Mesenteric fat pad (tissue), 1 donor: Measurements from ENCODE around the gene RIN1. TPM values are rescaled to one million over a fixed set of nuclear protein-coding genes. Genes with fewer than 3 reads are reported as not detected.
"Not testable (repeated sequence)": the region's sequence is repeated elsewhere in the genome, so short reads cannot be mapped to it uniquely, and the experiment has no call there.

ENCODE experiments used
- DNase-seq: peaks from one replicate; pipeline ENCODE4 v3.0.0-alpha.2; 2020; ENCODE audit warnings: low spot score
- total RNA-seq: library from RNA; stranded (reverse); fragmentation: NEBNext Ultra II Directional; extraction: Animal tissue kit (Norgen Biotek cat#: 25700); gene quantifications from one replicate; pipeline ENCODE4 v1.2.1, GENCODE V29; 2021
- donor health status: DM: yes; HTN: yes; CAD: no.

The RIN1 gene
- total RNA-seq, 1 donor from 2014 or later: 6.5 TPM

DNA sequence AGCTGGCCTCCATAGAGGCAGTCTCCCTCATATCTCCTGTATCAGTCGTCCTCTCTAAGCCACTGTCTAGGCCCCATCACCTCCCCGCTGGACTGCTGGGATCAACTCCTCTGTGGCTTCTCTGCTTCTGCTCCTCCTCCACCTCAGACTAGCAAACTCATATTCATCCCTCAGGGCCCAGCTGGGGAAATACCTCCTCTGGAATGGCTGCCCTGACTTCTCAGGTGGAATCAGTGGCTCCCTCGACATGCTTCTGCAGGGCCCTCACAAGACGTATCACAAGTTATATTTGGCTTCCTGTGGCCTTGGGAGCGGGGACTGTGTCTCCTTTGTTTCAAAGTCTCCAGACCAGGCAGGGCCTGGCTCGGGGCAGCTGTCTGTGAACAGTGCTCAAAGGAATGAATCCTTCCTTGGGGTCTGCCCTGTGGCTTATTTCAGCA, 25.3 kb upstream of the RIN1 start:
- DNase-seq: no peak

GRCh38 chr11:66360406-66361073, 24.3 kb upstream of the RIN1 start:
- no peak for DNase-seq

DNA sequence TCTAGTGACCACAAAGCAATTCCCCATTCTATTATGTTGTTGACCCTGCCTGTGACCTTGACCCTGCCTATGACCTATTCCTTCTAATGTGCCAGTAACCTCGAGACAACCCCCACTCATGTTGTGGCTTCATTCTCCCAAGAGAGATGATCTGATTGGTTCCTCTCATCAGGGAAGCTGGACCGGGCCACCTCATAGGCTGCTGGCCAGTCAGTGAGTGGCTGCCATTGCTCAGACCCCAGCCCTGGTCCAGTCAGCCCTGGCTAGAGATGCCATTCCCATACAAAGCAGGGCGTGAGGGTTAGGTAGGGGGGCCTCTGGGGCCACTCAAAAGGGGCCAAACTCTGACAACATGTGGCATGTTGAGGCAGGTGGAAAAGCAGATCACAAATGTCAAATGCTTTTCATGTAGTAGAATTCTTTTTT, 23.4 kb upstream of the RIN1 start:
- no peak for DNase-seq

DNA sequence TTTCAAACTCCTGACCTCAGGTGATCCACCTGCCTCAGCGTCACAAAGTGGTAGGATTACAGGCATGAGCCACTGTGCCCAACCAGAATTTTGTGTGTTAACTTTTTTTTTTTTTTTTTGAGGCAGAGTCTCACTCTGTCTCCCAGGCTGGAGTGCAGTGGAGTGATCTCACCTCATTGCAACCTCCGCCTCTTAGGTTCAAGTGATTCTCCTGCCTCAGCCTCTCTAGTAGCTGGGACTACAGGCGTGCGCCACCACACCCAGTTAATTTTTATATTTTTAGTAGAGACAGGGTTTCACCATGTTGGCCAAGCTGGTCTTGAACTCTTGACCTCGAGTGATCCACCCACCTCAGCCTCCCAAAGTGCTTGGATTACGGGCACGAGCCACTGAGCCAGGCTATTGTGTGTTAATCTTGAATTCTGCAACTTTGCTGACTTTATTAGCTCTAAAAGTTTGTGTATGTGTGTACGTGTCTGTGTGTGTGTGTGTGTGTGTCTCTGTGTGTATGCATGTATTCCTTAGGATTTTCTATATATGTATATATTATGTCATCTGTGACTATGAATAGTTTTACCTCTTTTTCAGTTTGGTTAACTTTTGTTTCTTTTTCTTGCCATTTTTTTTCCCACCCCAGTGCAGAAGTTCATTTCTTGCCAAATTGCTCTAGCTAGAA, 14.5 kb upstream of the RIN1 start:
- not testable (repeated sequence) for DNase-seq

DNA sequence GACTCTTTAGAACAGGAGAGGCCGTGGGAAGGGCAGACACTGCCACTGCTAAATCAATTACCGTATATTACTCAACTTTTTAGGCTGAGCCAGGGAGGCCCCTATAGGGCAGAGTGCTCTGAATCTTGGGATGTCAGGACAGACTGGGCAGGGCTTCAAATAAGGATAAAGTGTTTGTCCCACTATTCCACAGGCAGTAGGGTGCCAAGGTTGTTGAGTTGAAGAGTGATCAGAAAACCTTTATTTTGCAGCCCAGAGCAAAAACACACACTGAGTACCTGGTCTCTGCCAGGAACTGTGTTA, 12.8 kb upstream of the RIN1 start:
- DNase-seq: no peak

DNA sequence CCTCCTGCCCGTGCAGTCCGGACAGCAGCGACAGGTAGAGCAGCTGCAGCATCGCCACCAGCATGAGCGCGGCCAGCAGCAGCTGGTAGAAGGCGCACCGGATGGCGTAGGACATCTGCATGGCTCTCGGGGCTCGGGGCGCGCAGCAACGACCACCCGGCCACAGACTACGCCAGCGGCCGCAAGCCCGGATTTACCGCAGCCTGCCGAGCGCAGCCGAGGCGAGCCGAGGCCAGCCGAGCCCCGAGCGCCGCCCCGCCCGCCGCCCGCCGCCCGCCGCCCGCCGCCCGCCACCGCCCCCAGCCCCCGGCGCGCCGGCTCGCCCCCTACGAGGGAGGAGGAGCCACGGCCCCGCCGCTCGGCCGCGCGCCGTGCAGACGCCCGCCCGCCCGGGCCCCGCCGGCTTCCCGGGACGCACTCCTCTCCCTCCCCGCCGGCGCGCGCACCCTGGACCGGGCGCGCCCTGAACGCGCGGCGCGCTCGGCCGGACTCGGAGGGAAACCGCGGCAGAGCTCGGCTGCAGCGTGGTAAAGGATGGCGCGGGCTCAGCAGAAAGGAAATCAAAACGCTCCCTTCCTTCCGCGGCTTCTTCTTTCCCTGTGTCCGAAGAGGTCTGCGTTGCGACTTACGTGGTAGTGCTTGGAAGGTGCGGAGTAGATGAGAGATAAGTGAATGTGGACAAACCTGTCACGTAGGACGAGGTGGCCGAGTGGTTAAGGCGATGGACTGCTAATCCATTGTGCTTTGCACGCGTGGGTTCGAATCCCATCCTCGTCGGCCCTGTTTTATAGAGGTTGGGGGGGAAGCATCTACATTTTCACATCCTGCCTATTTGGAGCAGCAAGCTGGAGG, 11.4 kb upstream of the RIN1 start, which contains the start of gene B4GAT1:
B4GAT1 (minus strand) TSS at position 205 of the 852 bp plus-strand sequence; CDS start at position 121, 84 bp downstream.
- DNase-seq: no peak

- no peak for DNase-seq
These were observed 10.5 kb upstream of the RIN1 start for GRCh38 chr11:66346476-66347424.

DNA sequence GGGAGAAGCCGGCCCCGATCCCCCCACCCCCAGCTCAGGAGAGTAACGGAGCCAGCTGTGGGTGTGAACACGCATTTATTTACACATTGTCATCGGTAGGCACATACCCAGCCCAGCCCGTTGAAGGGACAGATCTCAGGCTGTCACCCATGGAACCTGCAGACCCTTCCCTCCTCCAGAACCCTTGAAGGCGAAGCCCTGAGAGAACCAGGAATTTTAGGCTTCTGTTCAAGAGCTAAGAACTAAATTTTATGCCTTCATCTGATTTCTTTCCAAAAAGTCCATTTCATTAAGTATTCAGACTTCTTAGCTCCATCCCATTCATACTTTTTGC, 9.0 kb upstream of the RIN1 start:
- no peak for DNase-seq

DNA sequence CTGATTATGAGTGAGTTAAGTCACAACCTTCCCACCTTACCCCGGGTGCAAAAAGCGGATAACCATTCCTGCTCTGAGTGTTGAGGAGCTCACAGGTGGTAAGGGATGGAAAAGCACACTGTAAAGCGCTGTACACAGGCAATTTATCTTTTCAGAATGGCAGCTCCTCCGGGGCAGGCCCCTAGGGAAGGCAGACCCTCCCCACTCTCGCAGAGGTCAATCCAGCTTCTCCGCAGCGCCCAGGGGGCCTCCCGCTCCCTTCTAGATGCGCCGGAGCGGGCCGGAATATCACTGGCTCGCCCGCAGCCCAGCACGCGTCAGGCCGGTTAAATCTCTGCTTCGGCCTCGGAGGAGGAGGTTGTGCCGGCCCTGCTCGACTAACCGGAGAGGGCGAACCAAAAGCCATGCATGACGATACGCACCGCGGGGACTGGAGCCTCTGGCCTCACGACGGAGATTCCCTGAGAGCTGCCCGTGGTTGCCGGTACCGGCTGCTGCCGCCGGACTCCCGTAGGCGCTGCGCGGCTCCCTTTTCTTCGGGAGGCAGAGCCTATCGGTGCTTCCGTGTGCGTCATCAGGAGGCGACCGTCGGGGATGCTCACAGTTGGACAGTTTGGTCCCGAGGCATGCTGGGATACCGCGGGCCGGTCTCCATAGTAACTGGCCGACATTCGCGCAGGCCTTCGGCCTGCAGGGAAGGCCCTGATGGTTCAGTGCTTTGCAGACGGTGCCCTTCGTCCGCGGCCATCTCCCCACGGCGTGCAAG, 8.5 kb upstream of the RIN1 start, which contains the start of gene BRMS1:
BRMS1 (minus strand) TSS at position 555 of the 766 bp plus-strand sequence. CDS start 2,870 bp downstream, outside the sequence.
- DNase-seq: peak; percentile 98

DNA sequence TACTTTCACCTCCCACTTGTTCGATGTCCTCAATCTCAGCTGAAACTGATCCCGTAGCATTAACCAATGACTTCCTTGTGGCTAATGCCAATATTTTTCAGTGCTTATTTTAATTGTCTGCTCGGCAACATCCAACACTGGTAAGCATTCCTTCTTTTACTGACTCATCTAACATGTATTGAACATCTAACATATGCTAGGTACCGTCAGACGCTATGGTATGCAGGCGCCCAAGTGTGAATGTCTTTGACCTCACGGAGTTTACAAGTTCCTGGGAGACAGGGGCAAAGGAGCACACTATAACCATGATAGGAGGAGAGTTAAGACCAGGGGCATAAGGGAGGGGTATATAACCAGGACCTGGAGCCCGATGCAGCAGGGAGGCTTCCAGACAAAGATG, 6.9 kb upstream of the RIN1 start:
- no peak for DNase-seq

DNA sequence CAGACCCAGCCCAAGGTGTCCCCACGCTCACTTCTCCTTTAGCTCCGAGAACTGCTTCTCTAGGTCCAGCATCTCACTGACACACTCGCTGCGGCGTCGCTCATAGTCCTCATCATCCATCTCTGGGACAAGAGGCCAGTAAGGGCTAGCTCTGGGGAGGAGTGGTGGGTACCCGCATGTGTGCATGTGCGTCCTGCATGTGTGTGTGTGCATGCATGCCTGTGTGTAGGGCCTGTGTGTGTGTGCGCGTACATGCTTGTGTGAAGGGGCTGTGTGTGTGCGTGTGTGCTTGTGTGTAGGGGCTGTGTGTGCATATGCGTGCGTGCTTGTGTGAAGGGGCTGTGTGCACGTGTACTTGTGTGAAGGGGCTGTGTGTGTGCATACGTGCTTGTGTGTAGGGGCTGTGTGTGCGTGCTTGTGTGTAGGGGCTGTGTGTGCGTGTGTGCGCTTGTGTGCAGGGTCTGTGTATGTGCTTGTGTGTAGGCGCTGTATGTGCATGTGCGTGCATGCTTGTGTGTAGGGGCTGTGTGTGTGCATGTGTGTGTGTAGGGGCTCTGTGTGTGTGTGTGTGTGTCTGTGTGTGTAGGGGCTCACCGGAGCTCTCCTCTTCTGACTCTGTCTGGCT, 5.4 kb upstream of the RIN1 start:
- no peak for DNase-seq

DNA sequence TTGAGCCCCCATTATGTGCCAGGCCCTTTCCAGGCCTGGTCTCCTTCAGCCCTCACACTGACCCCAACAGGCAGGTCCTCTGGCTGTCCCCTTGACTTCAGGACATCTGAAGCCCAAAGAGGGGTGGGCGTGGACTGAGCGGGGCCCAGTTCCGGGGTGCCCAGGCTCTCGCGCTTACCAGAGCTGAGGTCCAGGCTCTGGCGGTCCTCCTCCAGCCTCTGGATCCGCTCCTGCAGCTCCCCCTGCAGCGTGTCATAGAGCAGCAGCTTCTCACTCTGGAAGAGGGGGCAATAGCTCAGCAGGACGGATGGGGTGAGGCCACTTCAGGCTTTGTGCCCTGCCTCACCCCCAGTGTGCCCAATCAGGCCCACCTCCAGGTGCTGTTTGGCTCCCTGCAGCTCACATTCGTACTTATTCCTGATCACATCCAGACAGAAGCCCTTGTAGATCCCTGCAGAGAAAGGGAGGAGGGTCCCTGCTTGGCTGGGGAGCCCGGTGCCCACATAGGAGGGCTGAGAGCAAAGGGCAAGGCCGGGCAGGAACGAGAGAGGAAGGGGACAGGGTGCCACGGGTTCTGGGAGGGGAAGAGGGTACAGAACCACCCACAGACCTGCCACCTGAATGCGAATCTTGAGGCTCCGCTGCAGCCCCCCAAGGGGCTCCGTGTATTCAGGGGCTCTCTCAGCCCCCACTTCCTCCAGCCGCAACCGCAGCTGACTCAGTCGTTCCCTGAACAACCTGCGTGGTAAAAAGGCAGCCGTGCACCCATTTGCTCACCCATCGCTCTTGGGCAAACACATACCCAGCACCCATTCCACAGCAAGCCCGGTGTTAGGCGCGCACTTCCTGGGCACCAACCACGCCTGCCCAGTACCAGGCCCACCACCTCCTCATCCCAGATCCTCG, 4.6 kb upstream of the RIN1 start:
- DNase-seq: no peak

DNA sequence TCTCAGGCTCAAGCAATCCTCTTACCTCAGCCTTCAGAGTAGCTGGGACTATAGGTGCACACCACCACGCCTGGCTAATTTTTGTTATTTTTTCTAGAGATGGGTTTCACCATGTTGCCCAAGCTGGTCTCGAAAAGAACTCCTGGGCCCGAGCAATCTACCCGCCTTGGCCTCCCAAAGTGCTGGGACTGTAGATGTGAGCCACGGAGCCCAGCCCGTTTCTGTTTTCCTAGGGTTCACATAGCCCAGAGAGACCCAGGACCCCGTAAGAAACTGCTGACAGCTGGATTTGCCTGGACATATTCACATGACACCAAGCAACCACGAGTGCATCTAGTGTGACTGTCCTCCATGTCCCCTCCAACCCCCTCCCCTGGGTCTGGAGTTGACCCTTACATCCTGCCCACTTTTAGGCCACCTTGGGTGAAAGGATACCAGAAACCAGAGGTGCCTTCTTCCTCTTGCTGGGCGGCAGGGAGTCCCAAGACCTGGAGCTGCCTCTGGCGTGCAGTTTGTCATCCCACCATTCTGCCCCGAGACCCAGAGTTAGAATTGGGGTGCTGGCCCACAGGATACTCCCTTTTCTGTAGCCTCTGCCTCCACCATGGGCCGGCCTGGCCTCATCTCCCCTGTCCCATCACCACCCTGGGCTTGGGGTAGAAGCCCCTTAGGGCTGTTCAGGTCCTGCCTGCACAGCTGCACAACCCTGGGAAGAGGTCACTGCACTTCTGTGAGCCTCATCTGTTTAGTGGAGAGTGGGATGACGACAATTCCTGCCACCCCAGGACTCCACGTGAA, 3.7 kb upstream of the RIN1 start:
- no peak for DNase-seq

- no peak for DNase-seq
These were observed 3.0 kb upstream of the RIN1 start for GRCh38 chr11:66339162-66339675.

GRCh38 chr11:66338276-66339161, 2.3 kb upstream of the RIN1 start:
- no peak for DNase-seq

GRCh38 chr11:66337103-66337899, 1.1 kb upstream of the RIN1 start:
- no peak for DNase-seq
